Embryonic facial prominence (tissue), 1 donor: ENCODE data around the gene CCDC191.

Experiments used
- DNase-seq: peaks from one replicate; pipeline ENCODE4 v3.0.0-alpha.2; 2016; ENCODE audit errors: extremely low spot score

CCDC191 gene

GRCh38 chr3:114060906-114061655 is 4.8 kb upstream of the CCDC191 start:
- DNase-seq: no peak

DNA sequence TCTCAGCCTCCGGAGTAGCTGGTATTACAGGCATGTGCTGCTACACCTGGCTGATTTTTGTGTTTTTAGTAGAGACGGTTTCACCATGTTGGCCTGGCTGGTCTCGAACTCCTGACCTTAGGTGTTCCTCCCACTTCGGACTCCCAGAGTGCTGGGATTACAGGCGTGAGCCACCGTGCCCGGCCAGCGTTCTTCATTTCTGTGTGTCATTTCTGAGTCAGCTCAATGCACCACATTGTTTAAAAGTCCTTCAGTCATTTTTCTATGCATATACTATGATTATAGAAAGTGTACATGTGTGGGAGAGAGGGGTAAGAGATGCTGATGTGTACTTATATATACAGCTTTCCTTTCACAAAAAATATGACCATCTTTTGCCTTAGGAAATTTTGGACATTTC is 2.3 kb upstream of the CCDC191 start:
- DNase-seq: no peak

- no peak for DNase-seq
Measured at GRCh38 chr3:114057011-114057347, 653 bp upstream of the CCDC191 start.

GRCh38 chr3:114052216-114052615 is 4.1 kb downstream of the CCDC191 start:
- no peak for DNase-seq

GRCh38 chr3:114043205-114043604 is 13.1 kb downstream of the CCDC191 start:
- no peak for DNase-seq

GRCh38 chr3:114035896-114036295 is 20.4 kb downstream of the CCDC191 start:
- no peak for DNase-seq

DNA sequence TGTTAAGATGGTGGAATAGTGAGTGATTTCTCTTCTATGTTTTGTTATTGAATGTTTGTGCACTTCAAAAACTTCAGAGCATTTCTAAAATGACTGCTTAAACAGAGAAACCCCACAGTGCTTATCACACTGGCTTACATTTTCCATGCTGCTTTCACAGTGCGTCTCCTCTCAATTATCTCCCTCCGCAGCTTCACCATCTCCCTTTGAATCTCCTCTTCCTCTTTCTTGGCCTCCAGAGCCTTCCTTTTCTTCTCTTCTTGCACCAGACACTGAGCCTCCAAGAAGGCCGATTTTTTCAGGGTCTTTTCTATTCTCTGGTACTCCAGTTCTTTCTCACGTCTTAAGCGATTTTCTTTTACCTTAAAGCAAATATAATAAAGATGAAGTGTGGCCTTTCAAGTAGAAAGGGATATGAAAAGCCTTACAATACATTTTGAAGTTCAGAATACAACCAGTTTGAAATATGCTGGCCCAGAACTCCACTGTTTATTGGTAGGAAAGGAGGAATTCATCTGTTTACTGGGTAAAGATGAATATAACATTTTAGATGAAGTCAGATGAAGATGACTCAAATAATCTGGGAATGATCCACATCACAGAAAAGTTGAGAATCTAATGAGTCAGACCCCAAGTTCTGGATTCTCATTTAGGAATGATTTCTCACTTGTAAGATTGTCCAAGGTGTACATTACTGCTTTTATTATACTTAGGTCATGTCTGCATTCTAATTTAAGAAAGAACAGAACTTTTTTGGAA is 21.4 kb downstream of the CCDC191 start:
- DNase-seq: no peak

DNA sequence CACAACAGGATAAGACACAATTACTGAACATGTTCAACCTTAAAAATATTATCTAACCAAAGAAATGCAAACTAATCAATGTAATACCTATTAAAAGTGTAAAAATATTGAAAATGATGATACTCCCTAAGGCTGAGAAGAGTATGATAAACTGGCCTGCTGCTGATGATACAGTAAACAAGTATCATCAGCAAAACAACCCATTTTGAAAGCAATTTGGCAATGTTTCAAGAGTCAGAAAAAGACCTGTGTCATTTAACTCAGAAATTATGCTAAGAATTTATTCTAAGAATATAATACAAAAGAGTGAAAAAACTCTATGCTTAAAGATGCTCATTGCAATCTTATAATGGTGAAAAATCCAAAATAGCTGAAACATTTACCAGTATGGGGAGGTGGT is 22.1 kb downstream of the CCDC191 start:
- no peak for DNase-seq

- no peak for DNase-seq
Measured at GRCh38 chr3:114033721-114034120, 22.6 kb downstream of the CCDC191 start.

DNA sequence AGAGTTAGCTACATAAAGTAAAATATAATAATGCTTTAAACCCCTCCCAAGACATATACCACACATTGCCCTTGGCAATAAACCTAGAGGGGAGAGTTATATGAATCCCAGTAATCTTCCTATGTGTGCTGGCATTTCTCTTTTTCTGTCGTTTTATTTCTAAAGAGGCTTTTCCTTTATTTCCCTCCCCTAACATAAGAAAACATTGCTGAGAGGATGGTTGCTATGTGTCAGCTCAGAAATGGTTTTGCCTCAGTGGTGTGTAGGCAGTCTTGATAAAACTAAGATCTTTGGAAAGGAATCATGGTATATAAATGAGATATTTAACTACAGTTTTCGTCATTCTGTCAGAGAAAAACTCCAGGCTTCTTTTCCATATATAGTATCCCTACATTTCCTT is 30.0 kb downstream of the CCDC191 start:
- DNase-seq: no peak

DNA sequence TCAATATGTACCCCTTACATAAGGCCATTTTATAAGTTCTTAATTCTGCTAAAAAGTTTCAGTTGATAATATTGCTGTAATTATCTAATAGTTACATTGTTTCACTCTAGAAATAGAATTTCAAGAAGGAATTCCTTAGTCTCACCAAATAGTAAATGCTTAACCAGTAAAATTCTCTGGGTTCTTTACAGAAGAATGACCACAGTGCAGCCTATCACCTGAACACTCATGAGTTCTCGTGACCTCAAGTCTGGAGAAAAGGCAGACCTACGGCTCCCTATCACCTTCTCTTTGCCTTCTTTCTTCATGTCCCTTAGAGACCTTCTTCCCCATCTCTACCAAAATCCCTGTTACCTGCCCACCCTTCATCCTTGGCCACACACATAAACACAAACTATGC is 30.9 kb downstream of the CCDC191 start:
- no peak for DNase-seq

DNA sequence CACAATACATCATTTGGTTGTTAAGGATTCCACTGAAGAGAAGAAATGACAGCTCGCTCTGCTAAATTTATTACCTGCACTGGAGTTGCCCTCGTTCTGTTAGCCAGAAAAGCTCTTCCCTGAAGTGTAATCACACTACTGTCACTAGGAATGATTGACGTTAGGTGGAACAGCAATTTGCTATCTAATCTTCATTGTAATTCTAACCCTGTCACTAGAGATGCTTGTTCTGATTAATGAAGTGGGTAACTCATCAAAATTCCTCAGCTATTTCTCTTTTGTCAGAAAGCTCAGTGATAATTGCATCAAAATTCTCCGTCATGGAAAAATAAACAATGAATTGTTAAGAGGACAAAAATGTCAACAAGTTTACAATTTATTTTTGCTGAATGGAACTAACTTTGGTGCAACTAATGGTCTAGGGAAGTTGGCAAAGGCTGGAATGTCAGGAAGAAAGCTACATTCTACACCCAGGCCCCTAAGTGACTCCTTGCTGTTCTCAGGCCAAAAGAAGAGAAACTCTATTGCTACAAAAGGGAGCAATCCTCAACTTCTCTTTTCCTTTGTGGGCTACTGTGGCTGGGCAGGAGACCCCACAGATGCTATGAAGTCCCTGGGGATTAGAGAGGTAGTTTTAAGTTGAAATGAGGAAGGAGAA is 34.1 kb downstream of the CCDC191 start:
- no peak for DNase-seq

DNA sequence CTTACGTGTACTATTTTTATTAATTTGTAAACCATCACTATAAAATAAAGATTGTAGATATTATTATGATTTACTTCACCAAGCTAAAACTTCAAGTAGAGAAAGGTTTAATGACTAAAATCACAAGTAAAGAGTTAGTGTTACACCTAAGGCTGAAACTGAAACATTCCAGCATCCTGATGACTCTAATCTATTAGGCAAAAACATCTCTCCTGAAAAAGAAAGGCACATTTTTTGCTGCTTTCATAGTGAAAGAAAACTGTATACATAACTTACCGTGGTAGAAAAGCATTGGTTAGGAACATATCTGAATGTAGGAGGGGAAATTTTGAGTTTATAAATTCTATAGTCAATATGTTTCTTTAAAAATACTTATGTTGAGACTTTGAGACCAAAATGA is 35.4 kb downstream of the CCDC191 start:
- no peak for DNase-seq

DNA sequence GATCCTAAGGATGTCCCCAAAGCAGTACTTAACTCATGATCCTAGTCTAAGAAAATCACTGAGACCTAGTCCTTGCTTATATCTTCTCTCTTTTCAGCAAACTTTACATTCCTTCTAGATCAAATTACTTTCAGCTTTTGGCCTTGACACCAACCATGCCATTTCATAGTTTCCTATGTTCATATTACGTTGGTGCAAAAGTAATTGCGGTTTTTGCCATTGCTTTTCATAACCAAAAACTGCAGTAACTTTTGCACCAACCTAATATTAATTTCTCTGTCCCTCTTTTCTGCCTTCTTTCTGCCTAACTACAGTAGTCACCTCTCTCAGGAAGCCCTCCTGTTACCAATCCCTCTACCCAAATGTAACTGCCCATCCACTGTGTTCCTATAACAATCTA is 36.8 kb downstream of the CCDC191 start:
- DNase-seq: no peak

DNA sequence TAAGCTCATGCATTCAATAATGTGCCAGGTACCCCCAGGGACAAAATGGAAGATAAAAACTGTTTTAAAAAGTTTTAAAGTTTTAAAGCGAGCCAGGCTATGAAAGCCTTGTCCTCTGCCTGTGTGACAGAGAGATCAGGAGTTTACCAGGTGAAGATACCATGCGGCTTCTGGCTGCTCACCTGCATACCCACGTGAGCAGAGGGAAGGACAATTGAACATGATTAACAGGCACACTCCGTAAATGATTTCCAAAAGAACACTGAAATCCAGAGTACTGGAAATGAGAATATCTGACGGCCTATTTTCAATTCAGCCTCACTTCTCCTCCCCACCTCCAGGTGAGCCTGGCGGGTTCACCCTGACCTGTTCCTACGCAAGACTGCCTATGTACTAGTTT is 42.1 kb downstream of the CCDC191 start:
- no peak for DNase-seq

GRCh38 chr3:114011059-114011797 is 45.1 kb downstream of the CCDC191 start:
- no peak for DNase-seq

- no peak for DNase-seq
Measured at GRCh38 chr3:114005481-114005880, 50.8 kb downstream of the CCDC191 start.

GRCh38 chr3:113985541-113985940 is 70.8 kb downstream of the CCDC191 start:
- DNase-seq: no peak

DNA sequence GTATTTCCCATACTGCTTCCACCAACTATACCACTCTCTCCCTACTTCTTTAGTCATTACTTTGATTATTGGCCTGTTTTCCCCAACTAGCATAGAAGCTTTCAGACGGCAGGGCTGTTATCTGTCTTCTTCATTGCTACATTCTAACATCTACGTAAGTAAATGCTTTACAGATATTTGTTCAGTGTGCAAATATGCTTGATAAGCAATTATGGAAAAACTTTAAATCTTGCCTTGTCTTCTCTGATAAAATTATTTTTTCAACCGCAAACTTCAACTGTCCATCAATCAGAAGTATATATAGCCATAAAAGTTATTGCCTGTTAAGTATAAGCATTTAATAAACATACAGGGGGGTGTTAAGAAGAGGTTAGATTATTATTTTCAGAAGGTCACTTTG is 72.8 kb downstream of the CCDC191 start:
- DNase-seq: no peak

DNA sequence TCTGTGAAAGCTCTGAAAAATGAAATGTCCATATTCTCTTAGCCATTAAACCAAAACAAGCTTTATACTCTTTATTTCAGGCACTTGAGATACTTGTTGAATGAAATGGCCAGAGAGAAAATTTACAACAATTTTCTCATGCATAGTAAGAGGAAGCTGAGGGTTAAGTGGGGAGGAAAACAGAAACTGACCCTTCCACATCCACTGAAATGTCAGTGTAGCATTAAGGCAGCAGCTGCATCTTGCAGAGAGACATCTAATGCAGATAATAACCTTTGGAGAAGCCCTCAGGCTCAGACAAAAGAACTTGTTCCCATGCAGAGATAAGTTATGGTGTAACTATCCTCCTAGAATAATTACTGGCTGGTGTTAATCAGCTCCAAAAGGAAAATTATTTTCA is 74.5 kb downstream of the CCDC191 start:
- DNase-seq: no peak

DNA sequence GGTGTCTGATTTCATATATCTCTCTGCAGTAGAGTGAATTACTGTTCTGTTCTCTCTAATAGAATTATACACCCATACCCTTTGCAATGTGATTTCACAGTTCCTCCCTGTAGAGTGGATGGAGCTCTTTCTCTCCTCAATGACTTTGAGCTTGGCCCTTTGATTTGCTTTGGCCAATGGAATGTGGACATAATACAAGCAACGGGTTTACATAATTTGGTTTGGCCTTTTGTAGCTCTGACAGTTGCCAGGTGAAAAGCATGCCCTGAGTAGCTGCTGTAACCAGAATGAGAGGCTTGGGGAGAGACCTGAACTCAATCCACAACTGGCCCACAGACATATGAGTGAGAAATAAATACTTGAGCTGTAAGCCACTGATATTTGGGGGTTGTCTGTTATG is 76.4 kb downstream of the CCDC191 start:
- DNase-seq: no peak

DNA sequence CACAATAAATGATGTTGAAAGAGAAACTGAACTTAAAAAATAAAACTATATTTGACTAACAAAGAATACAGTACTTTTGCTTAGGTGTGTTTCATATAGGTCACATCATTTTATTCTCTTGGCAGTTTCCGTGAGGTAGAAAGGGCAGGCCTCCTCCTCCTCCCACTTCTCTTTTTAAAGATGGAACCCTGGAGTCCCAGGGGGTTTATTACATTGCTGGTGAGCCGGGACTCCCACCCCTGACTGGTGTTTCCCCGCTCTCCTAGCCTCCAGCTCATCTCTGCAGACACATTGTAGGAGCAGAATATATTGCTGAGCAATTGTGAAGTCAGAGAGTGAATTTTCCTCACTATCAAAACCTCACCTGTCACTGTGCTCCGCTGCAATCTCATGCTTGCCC is 78.5 kb downstream of the CCDC191 start:
- DNase-seq: no peak
